GM19438 (cell line): ENCODE data around the gene RNF6.
A peak's percentile ranks its signal among the peaks of the same experiment; 100 is the strongest.

Experiments
- ATAC-seq: cut with Tn5 transposase; IDR thresholded peaks from one replicate; pipeline ENCODE4 v1.9.1; 2021; ENCODE audit warnings: low read depth; ENCODE audit not compliant: unreplicated experiment

The RNF6 gene

DNA sequence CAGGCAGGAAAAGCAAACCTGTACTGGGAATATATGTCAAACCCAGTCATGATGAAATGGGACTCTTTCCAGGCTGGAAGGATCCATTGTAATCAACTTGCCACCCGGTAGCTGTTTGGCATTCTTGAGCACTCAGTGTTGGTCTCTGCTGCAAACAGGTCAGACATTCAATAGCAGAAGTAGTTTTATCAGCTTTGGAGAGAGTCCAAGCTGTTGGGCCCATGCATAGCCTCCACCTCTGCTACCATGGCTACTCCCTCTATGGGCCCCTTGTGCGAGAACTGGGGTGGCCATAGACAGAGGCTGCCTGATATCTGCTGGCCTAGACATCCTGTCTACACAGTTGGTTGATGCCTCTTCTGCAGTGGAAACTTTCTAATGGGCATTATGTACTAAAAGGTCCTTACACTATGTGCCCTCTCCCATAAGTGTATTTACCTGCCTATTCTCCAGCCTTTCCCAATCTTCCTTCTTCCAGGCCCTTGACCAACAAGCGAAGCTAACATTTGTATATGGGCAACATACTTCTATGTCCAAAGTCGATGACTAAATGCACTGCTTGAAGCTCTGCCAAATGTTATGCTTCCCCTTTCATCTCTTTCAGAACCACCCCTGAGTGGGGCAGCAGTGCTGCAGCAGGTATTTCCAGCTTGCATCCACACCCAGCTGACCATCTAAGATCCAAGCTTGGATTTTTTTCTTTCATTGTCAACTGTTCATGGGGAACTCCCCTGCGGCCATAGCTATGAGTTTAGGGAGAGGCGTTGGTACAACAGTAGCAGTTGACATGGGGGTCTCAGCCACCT is 5.3 kb upstream of the RNF6 start:
- ATAC-seq, result no peak

GRCh38 chr13:26225896-26226617 is 3.9 kb upstream of the RNF6 start:
- no peak for ATAC-seq

GRCh38 chr13:26222520-26223046 is 469 bp upstream of the RNF6 start:
- ATAC-seq, result peak; percentile 41

GRCh38 chr13:26221399-26221720 is 754 bp downstream of the RNF6 start:
- ATAC-seq, result peak; percentile 39

- no peak for ATAC-seq
Observed at GRCh38 chr13:26220575-26220974, 1.5 kb downstream of the RNF6 start.

GRCh38 chr13:26219726-26220125 is 2.4 kb downstream of the RNF6 start:
- no peak for ATAC-seq

DNA sequence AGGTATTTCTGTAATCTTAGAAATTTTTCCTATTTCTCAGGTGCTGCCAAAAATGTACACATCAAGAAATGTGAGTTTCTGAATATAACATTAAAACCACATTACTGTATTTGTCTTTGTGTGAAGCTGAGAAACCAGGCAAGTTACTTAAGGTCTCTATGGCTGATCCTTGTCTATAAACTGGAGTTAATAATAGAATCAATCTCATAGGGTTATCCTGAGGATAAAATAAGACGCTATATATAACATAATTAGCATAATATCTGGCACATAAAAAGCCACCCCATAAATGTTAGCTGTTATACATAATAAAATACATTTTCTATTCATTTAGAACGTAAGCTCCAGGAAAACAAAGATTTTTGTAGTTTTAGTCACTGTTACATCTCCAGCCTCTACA is 6.1 kb downstream of the RNF6 start:
- no peak for ATAC-seq

DNA sequence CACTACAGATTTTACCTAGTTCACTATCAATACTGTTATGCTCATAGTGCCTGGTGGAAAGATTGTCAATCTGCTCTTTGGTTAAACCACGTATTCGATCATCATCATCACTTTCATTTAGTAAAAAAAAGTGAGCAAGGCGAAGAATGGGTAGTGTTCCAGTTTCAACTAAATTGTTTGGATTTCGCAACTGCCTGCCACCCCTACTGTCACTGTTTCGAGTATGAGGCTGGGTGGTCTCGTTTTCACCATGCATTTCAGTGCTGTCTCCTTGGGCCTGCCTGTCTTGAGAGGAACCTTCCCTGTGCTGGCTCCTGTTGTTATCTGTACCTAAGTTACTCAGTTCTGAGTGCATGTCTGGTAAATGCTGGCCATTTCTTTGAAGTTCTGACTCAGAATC is 8.1 kb downstream of the RNF6 start:
- no peak for ATAC-seq

DNA sequence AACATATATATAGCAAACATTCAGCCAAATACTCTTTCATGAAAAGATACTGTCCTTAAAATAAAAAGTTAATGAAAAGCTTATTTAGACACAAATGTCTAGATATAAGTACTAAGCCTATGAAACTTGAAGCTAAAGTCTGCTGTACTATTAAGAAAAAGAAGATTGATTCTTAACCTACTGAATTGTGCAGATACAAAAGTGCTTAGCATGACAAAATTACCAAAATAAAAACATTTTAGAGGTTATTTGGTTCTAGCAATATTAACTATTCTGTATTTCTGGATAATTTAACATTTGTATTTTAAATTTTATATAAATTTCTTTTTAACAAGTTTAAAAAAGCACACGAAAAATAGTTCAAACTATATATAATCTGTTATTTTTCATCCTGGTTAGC is 8.8 kb downstream of the RNF6 start:
- ATAC-seq, result no peak

DNA sequence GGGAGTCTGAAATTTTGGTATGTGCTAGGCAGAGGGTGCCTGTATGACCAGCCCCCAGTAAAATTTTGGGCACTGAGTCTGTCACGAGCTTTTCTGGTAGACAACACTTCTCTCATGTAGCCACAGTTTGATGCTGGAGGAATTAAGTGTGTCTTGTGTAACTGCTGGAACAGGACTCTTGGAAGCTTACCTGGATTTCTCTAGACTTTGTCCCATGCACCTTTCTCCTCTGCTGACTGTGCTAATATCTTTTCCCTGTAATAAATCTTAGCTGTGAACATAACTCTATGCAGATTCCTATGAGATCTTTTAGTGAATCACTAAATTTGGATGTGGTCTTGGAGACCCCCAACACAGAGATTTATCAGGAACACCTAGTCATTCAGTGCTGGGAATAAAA is 13.8 kb downstream of the RNF6 start:
- no peak for ATAC-seq

DNA sequence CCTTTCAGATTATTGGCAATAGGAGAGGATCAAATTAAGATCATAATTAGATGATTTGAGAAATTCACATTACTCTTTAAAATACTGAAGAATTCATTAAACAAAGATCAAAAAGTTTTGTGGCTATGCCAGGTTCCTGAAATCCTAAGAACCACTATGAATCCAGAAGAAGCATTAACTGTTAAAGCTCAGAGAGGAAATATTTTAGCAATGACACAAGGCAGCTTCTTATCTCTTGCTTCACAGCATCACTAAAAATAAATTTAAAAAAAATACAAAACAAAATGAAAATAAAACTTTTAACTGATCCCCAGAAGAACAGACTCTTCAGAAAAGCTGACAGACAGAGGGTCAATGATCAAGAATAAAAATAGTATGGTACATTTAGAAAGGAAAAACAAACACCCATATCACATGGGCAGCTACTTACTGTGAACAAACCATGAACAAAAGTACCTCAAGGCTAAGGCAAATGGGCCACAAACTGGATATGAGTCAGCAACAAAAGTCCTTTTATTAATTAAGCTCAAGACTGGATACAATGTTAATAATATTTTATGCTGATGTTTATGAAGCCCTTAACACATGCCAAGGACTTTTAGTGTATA is 19.6 kb downstream of the RNF6 start:
- no peak for ATAC-seq

DNA sequence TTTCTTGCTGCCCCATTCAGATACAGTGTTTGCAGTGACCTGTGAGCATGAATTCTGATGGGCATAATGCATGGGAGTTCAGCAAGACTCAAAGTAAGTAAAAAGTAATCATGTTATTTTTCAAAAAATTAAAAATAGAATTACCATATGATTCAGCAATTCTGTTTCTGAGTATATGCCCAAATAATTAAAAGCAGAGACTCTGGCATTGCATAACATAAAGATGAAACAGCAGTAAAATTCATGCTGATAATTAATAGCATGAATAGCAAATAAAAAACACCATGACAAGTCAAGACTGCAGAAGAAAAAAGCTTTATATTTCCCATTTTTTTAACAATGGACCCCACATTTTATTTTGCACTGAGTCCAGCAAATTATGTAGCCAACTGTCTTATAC is 21.3 kb downstream of the RNF6 start:
- ATAC-seq, result no peak

DNA sequence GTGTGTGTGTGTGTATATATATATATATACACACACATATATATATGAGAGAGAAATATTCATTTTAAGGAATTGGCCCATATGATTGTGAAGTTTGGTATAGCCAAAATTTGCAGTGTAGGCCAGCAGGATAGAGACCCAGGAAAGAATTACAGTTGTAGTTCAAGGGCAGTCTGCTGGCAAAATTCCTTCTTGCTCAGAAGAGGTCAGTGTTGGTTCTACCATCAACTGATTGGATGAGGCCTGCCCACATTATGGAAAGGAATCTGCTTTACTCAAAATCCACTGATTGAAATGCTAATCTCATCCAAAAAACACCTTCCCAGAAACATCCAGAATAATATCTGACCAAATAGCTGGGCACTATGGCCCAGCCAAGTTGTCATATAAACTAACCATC is 24.0 kb downstream of the RNF6 start:
- no peak for ATAC-seq

- ATAC-seq, result no peak
Observed at GRCh38 chr13:26197298-26197697, 24.8 kb downstream of the RNF6 start.

DNA sequence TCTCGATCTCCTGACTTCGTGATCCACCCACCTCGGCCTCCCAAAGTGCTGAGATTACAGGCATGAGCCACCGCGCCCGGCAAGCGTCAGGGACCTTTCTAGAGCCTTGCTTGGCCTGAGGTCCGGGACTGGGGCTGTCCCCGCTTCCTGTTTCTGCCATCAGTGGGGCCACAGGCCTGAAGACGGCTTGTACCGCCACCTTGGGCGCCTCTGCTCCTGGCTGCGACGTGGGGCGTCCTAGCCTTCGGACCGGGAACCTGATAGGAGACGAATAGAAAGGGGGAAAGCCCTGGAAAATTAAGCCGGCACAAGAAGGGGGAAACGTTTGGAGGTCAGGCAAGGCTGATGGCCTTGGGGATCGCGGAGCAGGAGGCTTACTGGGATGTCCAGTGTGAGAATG is 35.1 kb downstream of the RNF6 start:
- peak; percentile 22 for ATAC-seq

DNA sequence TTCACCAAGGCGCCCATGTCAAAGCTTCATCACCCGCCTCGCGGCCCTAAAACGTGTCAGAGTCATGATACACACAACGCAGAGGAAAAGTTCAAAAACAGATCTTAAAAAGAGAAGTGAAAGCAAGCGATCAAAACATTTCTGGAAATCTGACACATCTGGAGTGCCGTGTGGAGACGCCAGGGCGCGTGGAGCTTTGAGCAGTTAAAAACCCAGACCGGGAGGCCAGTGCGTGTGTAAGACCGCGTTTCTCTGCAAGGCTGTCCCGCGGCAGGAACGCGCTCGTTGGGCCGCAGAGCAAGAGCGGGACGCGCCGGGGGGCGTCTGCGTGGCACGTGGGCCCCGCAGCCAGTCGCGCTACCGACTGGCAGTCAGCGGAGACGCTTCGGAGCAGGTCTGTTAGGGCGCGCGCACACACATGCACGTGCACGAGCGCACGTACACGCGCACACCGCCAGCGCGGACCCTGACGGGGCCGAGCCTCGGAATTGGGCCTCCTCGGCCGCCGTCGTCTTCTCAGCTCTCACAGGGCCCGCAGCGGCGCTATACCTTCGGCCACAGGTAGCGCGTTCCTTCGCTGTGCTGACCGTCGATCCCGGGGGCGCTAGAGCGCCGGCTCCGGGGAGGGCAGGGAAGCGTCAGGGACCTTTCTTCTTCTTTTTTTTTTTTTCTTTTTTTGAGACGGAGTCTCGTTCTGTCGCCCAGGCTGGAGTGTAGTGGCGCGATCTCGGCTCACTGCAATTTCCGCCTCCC is 35.8 kb downstream of the RNF6 start:
- peak; percentile 78 for ATAC-seq

- ATAC-seq, result no peak
Observed at GRCh38 chr13:26185720-26186117, 36.4 kb downstream of the RNF6 start.

GRCh38 chr13:26184791-26185250 is 37.3 kb downstream of the RNF6 start:
- peak; percentile 37 for ATAC-seq

DNA sequence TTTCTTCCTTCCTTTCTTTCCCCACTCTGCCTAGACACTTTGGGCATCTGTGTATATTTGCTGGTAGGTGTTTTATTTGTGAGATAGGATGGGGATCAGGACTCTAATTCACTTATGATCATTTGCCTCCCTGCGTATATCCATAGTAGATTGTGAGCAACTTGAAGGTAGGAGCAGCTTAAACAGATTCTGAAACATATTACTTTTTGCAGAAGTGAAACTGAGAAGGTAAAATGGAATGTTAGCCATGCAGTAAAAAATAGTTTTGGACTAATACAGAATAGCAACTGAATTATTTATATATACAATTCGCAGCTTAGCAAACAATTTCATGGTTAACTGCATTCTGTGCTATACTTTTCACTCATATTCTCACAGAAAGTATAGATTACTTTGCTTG is 38.7 kb downstream of the RNF6 start:
- ATAC-seq, result no peak

- ATAC-seq, result no peak
Observed at GRCh38 chr13:26179344-26179743, 42.8 kb downstream of the RNF6 start.

DNA sequence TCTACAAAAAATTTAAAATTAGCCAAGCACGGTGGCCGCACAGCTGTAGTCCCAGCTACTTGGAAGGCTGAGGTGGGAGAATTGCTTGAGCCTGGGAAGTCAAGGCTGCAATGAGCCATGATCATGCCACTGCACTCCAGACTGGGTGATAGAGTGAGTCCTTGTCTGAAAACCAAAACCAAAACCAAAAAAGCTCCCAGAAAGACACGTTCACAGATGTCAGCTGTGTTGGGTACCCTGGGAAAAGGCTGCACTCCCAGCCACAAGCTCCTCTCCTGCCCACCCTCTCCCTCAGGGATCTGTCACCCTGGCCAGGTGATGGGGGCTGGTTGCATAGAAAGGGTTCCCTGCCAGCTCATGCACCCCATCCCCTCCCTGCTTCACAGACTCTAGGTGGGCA is 53.3 kb downstream of the RNF6 start:
- ATAC-seq, result no peak
